GM19193 (cell line): ENCODE data around the gene THBS1.

Experiments used
- POLR2A ChIP-seq: IDR thresholded peaks from 4 replicates; pipeline ENCODE4 v1.6.1; 2011; ENCODE audit not compliant: insufficient read depth, insufficient read length; ENCODE audit errors: extremely low read depth

Gene THBS1

GRCh38 chr15:39558421-39558820 lies 22.5 kb upstream of the THBS1 start:
- no peak for TF ChIP-seq POLR2A

- no peak for TF ChIP-seq POLR2A
These were observed 15.8 kb upstream of the THBS1 start for GRCh38 chr15:39564972-39565665.

GRCh38 chr15:39565851-39566250 lies 15.0 kb upstream of the THBS1 start:
- TF ChIP-seq POLR2A = no peak

GRCh38 chr15:39573287-39573686 lies 7.6 kb upstream of the THBS1 start:
- no peak for TF ChIP-seq POLR2A

GRCh38 chr15:39573844-39574243 lies 7.0 kb upstream of the THBS1 start:
- TF ChIP-seq POLR2A = no peak

- no peak for TF ChIP-seq POLR2A
These were observed 6.5 kb upstream of the THBS1 start for GRCh38 chr15:39574427-39574826.

- no peak for TF ChIP-seq POLR2A
These were observed 5.7 kb upstream of the THBS1 start for GRCh38 chr15:39575180-39575579.

- no peak for TF ChIP-seq POLR2A
These were observed 1.9 kb upstream of the THBS1 start for GRCh38 chr15:39578851-39579486.

- no peak for TF ChIP-seq POLR2A
These were observed 1.3 kb upstream of the THBS1 start for GRCh38 chr15:39579487-39580116.

GRCh38 chr15:39580117-39580484 lies 778 bp upstream of the THBS1 start:
- TF ChIP-seq POLR2A = no peak

GRCh38 chr15:39581242-39581792 lies 438 bp downstream of the THBS1 start:
- TF ChIP-seq POLR2A = no peak

GRCh38 chr15:39581793-39582285 lies 960 bp downstream of the THBS1 start:
- TF ChIP-seq POLR2A = no peak

- TF ChIP-seq POLR2A = no peak
These were observed 1.6 kb downstream of the THBS1 start for GRCh38 chr15:39582286-39582976.

- TF ChIP-seq POLR2A = no peak
These were observed 2.2 kb downstream of the THBS1 start for GRCh38 chr15:39582977-39583595.
